OCI-LY7 (cell line): Measurements from ENCODE around the gene SLC6A19. TPM values are rescaled to one million over a fixed set of nuclear protein-coding genes. Genes with fewer than 3 reads are reported as not detected.

Experiments
- BruUV-seq: library from RNA; stranded (reverse); fragments of 400-500 nt; replicated peaks from 2 replicates; lab custom pipeline; 2021; lab: Mats Ljungman, UMichigan
- CTCF ChIA-PET: fragments of 300-600 bp; sonication (Branson Sonifier 250); formaldehyde crosslinking; loops from one replicate; lab custom pipeline; 2022; ENCODE audit warnings: antibody characterized with exemption; ENCODE audit not compliant: unreplicated experiment; lab: Charles Lee
- POLR2A ChIA-PET: fragments of 300-600 bp; sonication (Branson Sonifier 250); formaldehyde crosslinking; loops from one replicate; lab custom pipeline; 2022; ENCODE audit warnings: antibody characterized with exemption; lab: Charles Lee
- DNase-seq: peaks from one replicate; pipeline ENCODE4 v3.0.0-alpha.2; 2015; ENCODE audit warnings: low spot score
- H2AFZ ChIP-seq: fragments of 200-600 bp; sonication (generic), shearing (Covaris generic); 2 replicates; pipeline ENCODE4 v1.6.1; 2014; ENCODE audit warnings: mild to moderate bottlenecking, antibody characterized with exemption, low read length, moderate library complexity
- H3K27ac ChIP-seq: fragments of 200-600 bp; sonication (generic); 2 replicates; pipeline ENCODE4 v1.5.1; 2014; ENCODE audit warnings: mixed run types, low read depth, mild to moderate bottlenecking, moderate library complexity, low read length, inconsistent platforms; ENCODE audit not compliant: poor library complexity, severe bottlenecking
- H3K36me3 ChIP-seq: fragments of 200-600 bp; sonication (generic); 2 replicates; pipeline ENCODE4 v1.6.1; 2014; ENCODE audit warnings: mild to moderate bottlenecking, antibody characterized with exemption, low read length, moderate library complexity, mixed read lengths; ENCODE audit not compliant: insufficient read depth
- H3K4me1 ChIP-seq: fragments of 200-600 bp; sonication (generic); 2 replicates; pipeline ENCODE4 v1.5.1; 2014; ENCODE audit warnings: mild to moderate bottlenecking, low read length; ENCODE audit not compliant: insufficient read depth, poor library complexity, severe bottlenecking
- H3K4me2 ChIP-seq: fragments of 200-600 bp; sonication (generic); 2 replicates; pipeline ENCODE4 v1.6.1; 2014; ENCODE audit warnings: mild to moderate bottlenecking, low read length
- H3K4me3 ChIP-seq: fragments of 200-600 bp; sonication (generic); 2 replicates; pipeline ENCODE4 v1.5.1; 2014; ENCODE audit warnings: mild to moderate bottlenecking, low read depth, low read length; ENCODE audit not compliant: poor library complexity, severe bottlenecking
- H3K79me2 ChIP-seq: fragments of 200-600 bp; sonication (generic); 2 replicates; pipeline ENCODE4 v1.6.1; 2016; ENCODE audit warnings: low read depth, mild to moderate bottlenecking, low read length, moderate library complexity, mixed read lengths; ENCODE audit not compliant: insufficient read depth
- H3K9me2 ChIP-seq: fragments of 200-600 bp; sonication (generic); 2 replicates; pipeline ENCODE4 v1.6.1; 2016; ENCODE audit warnings: mild to moderate bottlenecking, low read length, mixed read lengths; ENCODE audit not compliant: insufficient read depth
- H3K9me3 ChIP-seq: fragments of 200-600 bp; sonication (generic); 2 replicates; pipeline ENCODE4 v1.6.1; 2014; ENCODE audit warnings: mild to moderate bottlenecking, mixed run types, low read length, mixed read lengths
- H4K20me1 ChIP-seq: fragments of 200-600 bp; sonication (generic); 2 replicates; pipeline ENCODE4 v1.6.1; 2014; ENCODE audit warnings: mild to moderate bottlenecking, antibody characterized with exemption, low read length, moderate library complexity, mixed read lengths; ENCODE audit not compliant: insufficient read depth
- EZH2phosphoT487 ChIP-seq: fragments of 200-600 bp; sonication (generic); IDR thresholded peaks from 2 replicates; pipeline ENCODE4 v1.6.1; 2018; ENCODE audit warnings: low read depth, borderline replicate concordance, mild to moderate bottlenecking, mixed run types, antibody characterized with exemption, low read length, moderate library complexity, mixed read lengths
- intact Hi-C: fragments of 100-400 bp; cut with micrococcal nuclease; formaldehyde crosslinking; loops from one replicate; pipeline ENCODE4 v1.10.0; 2022; ENCODE audit not compliant: unreplicated experiment
- total RNA-seq, 2 experiments: library from RNA; depleted of rRNA in 1 of 2; stranded (reverse); fragments of >200 nt in 1 of 2; shearing (Covaris generic) in 1 of 2; gene quantifications; 2 replicates each; pipeline ENCODE4 v1.2.3, GENCODE V29; 2014 to 2022
- TF ChIP-seq, protein P1 (sequence below): fragments of 200-600 bp; sonication (generic); conservative IDR thresholded peaks from 2 replicates; pipeline ENCODE4 v1.5.1; 2014; ENCODE audit warnings: mild to moderate bottlenecking, antibody characterized with exemption, low read length, moderate library complexity, mixed read lengths

Gene SLC6A19
- total RNA-seq, 2 experiments from 2014 or later = not detected

DNA sequence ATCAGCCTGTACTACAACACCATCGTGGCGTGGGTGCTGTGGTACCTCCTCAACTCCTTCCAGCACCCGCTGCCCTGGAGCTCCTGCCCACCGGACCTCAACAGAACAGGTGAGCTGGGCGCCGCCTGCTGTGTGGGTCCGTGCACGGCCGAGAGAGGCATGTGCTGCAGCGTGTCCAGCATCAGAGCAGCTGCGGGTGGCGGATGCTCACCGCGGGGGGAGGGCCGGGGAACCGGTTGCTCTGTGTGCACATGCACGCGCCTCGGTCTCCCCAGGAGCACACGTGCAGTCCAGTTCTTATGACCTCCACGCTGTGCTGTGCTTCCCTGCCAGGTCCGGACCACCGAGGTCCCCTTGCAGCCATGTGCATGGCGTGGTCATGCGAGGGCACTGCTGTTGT, 31.4 kb downstream of the SLC6A19 start:
- Histone ChIP-seq H3K4me1 (peaks cover 3% of the 10 kb centered on the region), H3K9me3 (peaks cover 11% of the 10 kb centered on the region; the same call in 1 of the 2 replicates), H3K36me3 (no peaks in the 10 kb centered on the region), H3K4me3 (no peak overlapping the region), H3K9me2 (no peaks in the 10 kb centered on the region), H3K27ac (no peak overlapping the region), H2AFZ (no peak overlapping the region), H3K79me2 (no peaks in the 10 kb centered on the region), H3K4me2 (no peak overlapping the region), H4K20me1 (no peaks in the 10 kb centered on the region)
- CTCF ChIA-PET = no interaction called here
- DNase-seq = no peak
- TF ChIP-seq EZH2phosphoT487 = no peak
- TF ChIP-seq, protein P1, sequence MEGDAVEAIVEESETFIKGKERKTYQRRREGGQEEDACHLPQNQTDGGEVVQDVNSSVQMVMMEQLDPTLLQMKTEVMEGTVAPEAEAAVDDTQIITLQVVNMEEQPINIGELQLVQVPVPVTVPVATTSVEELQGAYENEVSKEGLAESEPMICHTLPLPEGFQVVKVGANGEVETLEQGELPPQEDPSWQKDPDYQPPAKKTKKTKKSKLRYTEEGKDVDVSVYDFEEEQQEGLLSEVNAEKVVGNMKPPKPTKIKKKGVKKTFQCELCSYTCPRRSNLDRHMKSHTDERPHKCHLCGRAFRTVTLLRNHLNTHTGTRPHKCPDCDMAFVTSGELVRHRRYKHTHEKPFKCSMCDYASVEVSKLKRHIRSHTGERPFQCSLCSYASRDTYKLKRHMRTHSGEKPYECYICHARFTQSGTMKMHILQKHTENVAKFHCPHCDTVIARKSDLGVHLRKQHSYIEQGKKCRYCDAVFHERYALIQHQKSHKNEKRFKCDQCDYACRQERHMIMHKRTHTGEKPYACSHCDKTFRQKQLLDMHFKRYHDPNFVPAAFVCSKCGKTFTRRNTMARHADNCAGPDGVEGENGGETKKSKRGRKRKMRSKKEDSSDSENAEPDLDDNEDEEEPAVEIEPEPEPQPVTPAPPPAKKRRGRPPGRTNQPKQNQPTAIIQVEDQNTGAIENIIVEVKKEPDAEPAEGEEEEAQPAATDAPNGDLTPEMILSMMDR = no peak
- BruUV-seq = no TSS peak
- intact Hi-C loops = no loop called here
- POLR2A ChIA-PET = interaction anchor here (0.6 kb wide), 1 partner anchor 44 kb away, joined by 6 read pairs; no protein-coding TSS in a partner anchor

DNA sequence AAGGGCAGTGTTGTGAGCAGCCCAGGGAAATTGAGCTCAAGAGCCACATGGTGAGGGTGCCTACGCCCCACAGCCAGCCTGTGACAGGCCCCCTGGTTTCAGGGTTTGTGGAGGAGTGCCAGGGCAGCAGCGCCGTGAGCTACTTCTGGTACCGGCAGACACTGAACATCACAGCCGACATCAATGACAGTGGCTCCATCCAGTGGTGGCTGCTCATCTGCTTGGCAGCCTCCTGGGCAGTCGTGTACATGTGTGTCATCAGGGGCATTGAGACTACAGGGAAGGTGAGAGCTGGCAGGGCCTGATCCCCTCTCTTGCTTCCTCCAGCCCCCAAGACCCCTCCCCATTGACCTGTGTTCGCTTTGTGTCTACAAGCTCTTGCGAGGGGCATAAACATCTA, 34.0 kb downstream of the SLC6A19 start:
- H3K4me2 ChIP-seq = no peak overlapping the region
- peaks cover 11% of the 10 kb centered on the region; the same call in 1 of the 2 replicates for H3K9me3 ChIP-seq
- ChIA-PET POLR2A (no interaction called here), CTCF (no interaction called here)
- no TSS peak for BruUV-seq
- H3K4me3 ChIP-seq = no peak overlapping the region
- H2AFZ ChIP-seq = no peak overlapping the region
- no peak overlapping the region for H3K27ac ChIP-seq
- no peaks in the 10 kb centered on the region for H3K4me1 ChIP-seq
- TF ChIP-seq, protein P1 = 0 out of 2 replicates have a peak, but pooled peaks have one; percentile 31
- TF ChIP-seq EZH2phosphoT487 = no peak
- H3K79me2 ChIP-seq = no peaks in the 10 kb centered on the region
- intact Hi-C loops = no loop called here
- H3K9me2 ChIP-seq = no peaks in the 10 kb centered on the region
- no peaks in the 10 kb centered on the region for H3K36me3 ChIP-seq
- H4K20me1 ChIP-seq = no peaks in the 10 kb centered on the region
- DNase-seq = no peak

DNA sequence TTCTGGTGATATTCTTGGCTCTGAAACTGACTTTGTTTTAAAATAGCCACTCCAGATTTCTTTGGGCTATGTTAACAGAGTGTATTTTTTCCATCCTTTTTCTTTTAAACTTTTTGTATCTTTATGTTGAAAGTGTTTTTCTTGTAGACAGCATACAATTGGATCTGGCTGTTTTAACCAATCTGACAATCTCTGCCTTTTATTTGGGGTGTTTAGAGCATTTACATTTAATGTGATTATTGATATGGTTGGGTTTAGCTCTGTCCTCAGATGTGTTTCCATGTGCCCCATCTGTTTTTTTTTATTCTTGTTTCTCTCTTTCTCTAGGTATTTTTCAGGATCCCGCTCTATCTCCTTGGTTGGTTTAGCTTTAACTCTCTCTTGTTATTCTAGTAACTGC, 34.4 kb downstream of the SLC6A19 start:
- Histone ChIP-seq H3K4me1 (no peaks in the 10 kb centered on the region), H3K4me2 (no peak overlapping the region), H3K27ac (no peak overlapping the region), H2AFZ (no peak overlapping the region), H3K79me2 (no peaks in the 10 kb centered on the region), H3K9me2 (no peaks in the 10 kb centered on the region), H3K9me3 (peaks cover 11% of the 10 kb centered on the region; the same call in 1 of the 2 replicates), H3K36me3 (no peaks in the 10 kb centered on the region), H3K4me3 (no peak overlapping the region), H4K20me1 (no peaks in the 10 kb centered on the region)
- no TSS peak for BruUV-seq
- intact Hi-C loops = no loop called here
- CTCF ChIA-PET = no interaction called here
- POLR2A ChIA-PET = no interaction called here
- DNase-seq = no peak
- TF ChIP-seq, protein P1 = no peak
- TF ChIP-seq EZH2phosphoT487 = no peak
